ENCODE measurements around the gene ITGA3.

- TF ChIP-seq TEAD4 (IDR thresholded peaks at IDR 0.05) = no peak
- TF ChIP-seq, protein P1, sequence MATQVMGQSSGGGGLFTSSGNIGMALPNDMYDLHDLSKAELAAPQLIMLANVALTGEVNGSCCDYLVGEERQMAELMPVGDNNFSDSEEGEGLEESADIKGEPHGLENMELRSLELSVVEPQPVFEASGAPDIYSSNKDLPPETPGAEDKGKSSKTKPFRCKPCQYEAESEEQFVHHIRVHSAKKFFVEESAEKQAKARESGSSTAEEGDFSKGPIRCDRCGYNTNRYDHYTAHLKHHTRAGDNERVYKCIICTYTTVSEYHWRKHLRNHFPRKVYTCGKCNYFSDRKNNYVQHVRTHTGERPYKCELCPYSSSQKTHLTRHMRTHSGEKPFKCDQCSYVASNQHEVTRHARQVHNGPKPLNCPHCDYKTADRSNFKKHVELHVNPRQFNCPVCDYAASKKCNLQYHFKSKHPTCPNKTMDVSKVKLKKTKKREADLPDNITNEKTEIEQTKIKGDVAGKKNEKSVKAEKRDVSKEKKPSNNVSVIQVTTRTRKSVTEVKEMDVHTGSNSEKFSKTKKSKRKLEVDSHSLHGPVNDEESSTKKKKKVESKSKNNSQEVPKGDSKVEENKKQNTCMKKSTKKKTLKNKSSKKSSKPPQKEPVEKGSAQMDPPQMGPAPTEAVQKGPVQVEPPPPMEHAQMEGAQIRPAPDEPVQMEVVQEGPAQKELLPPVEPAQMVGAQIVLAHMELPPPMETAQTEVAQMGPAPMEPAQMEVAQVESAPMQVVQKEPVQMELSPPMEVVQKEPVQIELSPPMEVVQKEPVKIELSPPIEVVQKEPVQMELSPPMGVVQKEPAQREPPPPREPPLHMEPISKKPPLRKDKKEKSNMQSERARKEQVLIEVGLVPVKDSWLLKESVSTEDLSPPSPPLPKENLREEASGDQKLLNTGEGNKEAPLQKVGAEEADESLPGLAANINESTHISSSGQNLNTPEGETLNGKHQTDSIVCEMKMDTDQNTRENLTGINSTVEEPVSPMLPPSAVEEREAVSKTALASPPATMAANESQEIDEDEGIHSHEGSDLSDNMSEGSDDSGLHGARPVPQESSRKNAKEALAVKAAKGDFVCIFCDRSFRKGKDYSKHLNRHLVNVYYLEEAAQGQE (IDR thresholded peaks at IDR 0.05; ENCODE audit: low read depth) = no peak
- TF ChIP-seq YY1 (IDR thresholded peaks at IDR 0.05; ENCODE audit: low read depth) = no peak
- no peak for TF ChIP-seq RAD21 (IDR thresholded peaks at IDR 0.05; ENCODE audit: low read depth)
- TF ChIP-seq EP300 (IDR thresholded peaks at IDR 0.05; ENCODE audit: borderline replicate concordance) = no peak
- TF ChIP-seq CEBPB (IDR thresholded peaks at IDR 0.05) = no peak
- TF ChIP-seq, protein P2, sequence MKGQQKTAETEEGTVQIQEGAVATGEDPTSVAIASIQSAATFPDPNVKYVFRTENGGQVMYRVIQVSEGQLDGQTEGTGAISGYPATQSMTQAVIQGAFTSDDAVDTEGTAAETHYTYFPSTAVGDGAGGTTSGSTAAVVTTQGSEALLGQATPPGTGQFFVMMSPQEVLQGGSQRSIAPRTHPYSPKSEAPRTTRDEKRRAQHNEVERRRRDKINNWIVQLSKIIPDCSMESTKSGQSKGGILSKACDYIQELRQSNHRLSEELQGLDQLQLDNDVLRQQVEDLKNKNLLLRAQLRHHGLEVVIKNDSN (IDR thresholded peaks at IDR 0.05) = no peak
- no peak for TF ChIP-seq TAF1 (IDR thresholded peaks at IDR 0.05; ENCODE audit: low read depth)
- TF ChIP-seq, protein P3, sequence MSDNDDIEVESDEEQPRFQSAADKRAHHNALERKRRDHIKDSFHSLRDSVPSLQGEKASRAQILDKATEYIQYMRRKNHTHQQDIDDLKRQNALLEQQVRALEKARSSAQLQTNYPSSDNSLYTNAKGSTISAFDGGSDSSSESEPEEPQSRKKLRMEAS (IDR thresholded peaks at IDR 0.05) = no peak
These were observed 18.3 kb downstream of the ITGA3 start for GRCh38 chr17:50074227-50074626.
